ENCODE data around the gene TXN2.

TXN2 gene

GRCh38 chr22:36449596-36450175, 31.8 kb downstream of the TXN2 start:
- FAIRE-seq (no peak), DNase-seq (ENCODE audit: insufficient read length, low spot score) (no peak)
- TF ChIP-seq POLR2AphosphoS5 (IDR thresholded peaks at IDR 0.05; ENCODE audit: low read depth, low read length) (no peak), PAX5 (IDR thresholded peaks at IDR 0.05; ENCODE audit: insufficient read depth, low read length, severe bottlenecking) (no peak), POU2F2 (IDR thresholded peaks at IDR 0.05; ENCODE audit: low read depth, low read length) (no peak), SPI1 (IDR thresholded peaks at IDR 0.05; ENCODE audit: low read depth, low read length) (no peak), TAF1 (IDR thresholded peaks at IDR 0.05; ENCODE audit: low read depth, low read length) (no peak), POLR2A (IDR thresholded peaks at IDR 0.05; ENCODE audit: low read depth, low read length) (no peak)

GRCh38 chr22:36447632-36448031, 33.8 kb downstream of the TXN2 start:
- DNase-seq (ENCODE audit: insufficient read length, low spot score) (no peak), FAIRE-seq (no peak)
- TF ChIP-seq SPI1 (IDR thresholded peaks at IDR 0.05; ENCODE audit: low read depth, low read length): peak; percentile 50
- no peak for TF ChIP-seq POU2F2 (IDR thresholded peaks at IDR 0.05; ENCODE audit: low read depth, low read length)

GRCh38 chr22:36445158-36445668, 36.2 kb downstream of the TXN2 start:
- DNase-seq (ENCODE audit: insufficient read length, low spot score) (no peak), FAIRE-seq (no peak)
- TF ChIP-seq PAX5 (IDR thresholded peaks at IDR 0.05; ENCODE audit: insufficient read depth, low read length, severe bottlenecking) (no peak), POLR2AphosphoS5 (IDR thresholded peaks at IDR 0.05; ENCODE audit: low read depth, low read length) (no peak), TAF1 (IDR thresholded peaks at IDR 0.05; ENCODE audit: low read depth, low read length) (no peak), POU2F2 (IDR thresholded peaks at IDR 0.05; ENCODE audit: low read depth, low read length) (no peak)

GRCh38 chr22:36443198-36443770, 38.2 kb downstream of the TXN2 start:
- TF ChIP-seq POLR2A (IDR thresholded peaks at IDR 0.05; ENCODE audit: low read depth, low read length): no peak
- DNase-seq (ENCODE audit: insufficient read length, low spot score): no peak
- peak; percentile 83 for FAIRE-seq

GRCh38 chr22:36442506-36443197, 38.8 kb downstream of the TXN2 start:
- TF ChIP-seq SPI1 (IDR thresholded peaks at IDR 0.05; ENCODE audit: low read depth, low read length): no peak
- TF ChIP-seq POLR2AphosphoS5 (IDR thresholded peaks at IDR 0.05; ENCODE audit: low read depth, low read length): no peak
- TF ChIP-seq POU2F2 (IDR thresholded peaks at IDR 0.05; ENCODE audit: low read depth, low read length): no peak
- TF ChIP-seq POLR2A (IDR thresholded peaks at IDR 0.05; ENCODE audit: low read depth, low read length): no peak
- no peak for TF ChIP-seq PAX5 (IDR thresholded peaks at IDR 0.05; ENCODE audit: insufficient read depth, low read length, severe bottlenecking)
- TF ChIP-seq TAF1 (IDR thresholded peaks at IDR 0.05; ENCODE audit: low read depth, low read length): no peak
- DNase-seq (ENCODE audit: insufficient read length, low spot score): no peak
- FAIRE-seq: no peak

- DNase-seq (ENCODE audit: insufficient read length, low spot score) (no peak), FAIRE-seq (no peak)
- TF ChIP-seq TAF1 (IDR thresholded peaks at IDR 0.05; ENCODE audit: low read depth, low read length) (no peak), POLR2A (IDR thresholded peaks at IDR 0.05; ENCODE audit: low read depth, low read length) (no peak), POU2F2 (IDR thresholded peaks at IDR 0.05; ENCODE audit: low read depth, low read length) (no peak), SPI1 (IDR thresholded peaks at IDR 0.05; ENCODE audit: low read depth, low read length) (no peak), PAX5 (IDR thresholded peaks at IDR 0.05; ENCODE audit: insufficient read depth, low read length, severe bottlenecking) (no peak), POLR2AphosphoS5 (IDR thresholded peaks at IDR 0.05; ENCODE audit: low read depth, low read length) (no peak)
These were observed 40.9 kb downstream of the TXN2 start for GRCh38 chr22:36440429-36441002.

- DNase-seq (ENCODE audit: insufficient read length, low spot score): no peak
- no peak for TF ChIP-seq TAF1 (IDR thresholded peaks at IDR 0.05; ENCODE audit: low read depth, low read length)
- TF ChIP-seq POU2F2 (IDR thresholded peaks at IDR 0.05; ENCODE audit: low read depth, low read length): no peak
- no peak for TF ChIP-seq POLR2A (IDR thresholded peaks at IDR 0.05; ENCODE audit: low read depth, low read length)
- TF ChIP-seq POLR2AphosphoS5 (IDR thresholded peaks at IDR 0.05; ENCODE audit: low read depth, low read length): no peak
- TF ChIP-seq SPI1 (IDR thresholded peaks at IDR 0.05; ENCODE audit: low read depth, low read length): no peak
- TF ChIP-seq PAX5 (IDR thresholded peaks at IDR 0.05; ENCODE audit: insufficient read depth, low read length, severe bottlenecking): no peak
- FAIRE-seq: no peak
These were observed 41.8 kb downstream of the TXN2 start for GRCh38 chr22:36439481-36440271.

- peak; percentile 56 for TF ChIP-seq PAX5 (IDR thresholded peaks at IDR 0.05; ENCODE audit: insufficient read depth, low read length, severe bottlenecking)
- TF ChIP-seq TAF1 (IDR thresholded peaks at IDR 0.05; ENCODE audit: low read depth, low read length): no peak
- TF ChIP-seq POLR2AphosphoS5 (IDR thresholded peaks at IDR 0.05; ENCODE audit: low read depth, low read length): no peak
- no peak; the same call in 1 of the 2 replicates for TF ChIP-seq POU2F2 (IDR thresholded peaks at IDR 0.05; ENCODE audit: low read depth, low read length)
- no peak for TF ChIP-seq SPI1 (IDR thresholded peaks at IDR 0.05; ENCODE audit: low read depth, low read length)
- FAIRE-seq (peak; percentile 95), DNase-seq (ENCODE audit: insufficient read length, low spot score) (no peak)
These were observed 45.7 kb downstream of the TXN2 start for GRCh38 chr22:36435516-36436415.
